HG03432 (cell line): ENCODE measurements around the gene ZNF438.

Experiments used
- ATAC-seq: cut with Tn5 transposase; IDR thresholded peaks from one replicate; pipeline ENCODE4 v1.9.1; 2021; ENCODE audit warnings: mild to moderate bottlenecking, moderate library complexity; ENCODE audit not compliant: unreplicated experiment

ZNF438 gene

GRCh38 chr10:30830315-30831230 is 201.1 kb downstream of the ZNF438 start:
- no peak for ATAC-seq

GRCh38 chr10:30829901-30830300 is 201.8 kb downstream of the ZNF438 start:
- ATAC-seq, result no peak

- no peak for ATAC-seq
These were observed 203.0 kb downstream of the ZNF438 start for GRCh38 chr10:30828680-30829079.

GRCh38 chr10:30828164-30828563 is 203.5 kb downstream of the ZNF438 start:
- ATAC-seq, result no peak

GRCh38 chr10:30827531-30828120 is 204.0 kb downstream of the ZNF438 start:
- no peak for ATAC-seq

GRCh38 chr10:30826679-30827078 is 205.0 kb downstream of the ZNF438 start:
- ATAC-seq, result no peak

GRCh38 chr10:30825495-30825894 is 206.2 kb downstream of the ZNF438 start:
- ATAC-seq, result no peak

GRCh38 chr10:30825022-30825421 is 206.6 kb downstream of the ZNF438 start:
- ATAC-seq, result no peak

- ATAC-seq, result no peak
These were observed 208.0 kb downstream of the ZNF438 start for GRCh38 chr10:30823651-30824050.

GRCh38 chr10:30822693-30823465 is 208.8 kb downstream of the ZNF438 start:
- no peak for ATAC-seq

- no peak for ATAC-seq
These were observed 209.5 kb downstream of the ZNF438 start for GRCh38 chr10:30821994-30822692.

GRCh38 chr10:30821261-30821993 is 210.2 kb downstream of the ZNF438 start:
- ATAC-seq, result no peak

GRCh38 chr10:30820261-30820991 is 211.2 kb downstream of the ZNF438 start:
- ATAC-seq, result no peak

- ATAC-seq, result no peak
These were observed 212.1 kb downstream of the ZNF438 start for GRCh38 chr10:30819341-30820181.

- no peak for ATAC-seq
These were observed 212.8 kb downstream of the ZNF438 start for GRCh38 chr10:30818854-30819253.

GRCh38 chr10:30818010-30818660 is 213.5 kb downstream of the ZNF438 start:
- ATAC-seq, result peak; percentile 55

- ATAC-seq, result no peak
These were observed 214.1 kb downstream of the ZNF438 start for GRCh38 chr10:30817541-30817940.

- no peak for ATAC-seq
These were observed 214.9 kb downstream of the ZNF438 start for GRCh38 chr10:30816820-30817171.
